ENCODE data around the gene GOLGA7B. TPM values are rescaled to one million over a fixed set of nuclear protein-coding genes. Genes with fewer than 3 reads are reported as not detected.

The GOLGA7B gene
- total RNA-seq, 4 donors from 2014 or later = 0.30 to 3.3 (median 1.7) TPM

DNA sequence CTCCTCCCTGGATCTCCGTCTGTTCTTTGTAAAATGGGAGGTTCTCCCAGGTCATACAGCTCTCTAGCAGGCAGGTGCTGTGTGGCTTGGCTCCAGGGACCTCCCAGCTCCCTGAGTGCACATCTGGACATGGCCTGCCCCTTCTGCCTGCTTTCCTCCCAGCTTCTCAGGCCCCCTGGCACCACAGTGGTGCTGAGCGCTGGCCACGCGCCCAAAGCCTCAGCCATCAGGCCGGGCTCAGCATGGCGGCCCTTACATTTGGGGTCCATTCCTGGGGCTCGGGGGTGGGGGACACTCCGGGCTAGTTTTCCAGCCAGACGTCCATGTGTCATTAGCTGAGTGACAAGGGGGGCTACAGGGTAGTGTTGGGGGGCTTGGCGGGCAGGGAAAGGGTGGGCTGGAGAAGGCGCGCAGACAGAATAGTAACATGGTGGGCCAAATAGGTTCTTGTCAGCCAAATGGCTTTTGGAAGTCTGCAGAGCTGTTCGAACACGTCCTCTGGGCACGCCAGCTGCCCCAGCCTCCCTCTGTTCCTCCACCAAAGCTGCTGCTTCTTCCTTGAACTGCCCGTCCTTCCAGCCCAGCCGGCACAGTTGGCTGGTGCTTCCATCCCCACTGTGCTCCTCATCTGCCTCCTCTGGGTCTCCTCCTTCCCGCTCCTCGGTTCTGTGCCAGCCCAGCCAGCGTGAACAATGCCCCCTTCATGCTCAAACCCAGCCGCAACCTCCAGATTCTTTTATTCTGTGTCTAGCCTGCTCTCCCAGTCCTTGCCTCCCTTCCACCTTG, 65.9 kb downstream of the GOLGA7B start:
- Histone ChIP-seq H3K4me1 (peaks cover 19 to 35% (median 24%) of the 10 kb centered on the region in 3 donors), H3K9me3 (no peaks in the 10 kb centered on the region), H3K4me3 (no peak overlapping the region), H3K36me3 (no peaks in the 10 kb centered on the region), H3K27ac (peak overlapping the region in 2 of 4 donors; percentile 10 to 58), H3K27me3 (peaks cover 0 to 34% (median 0%) of the 10 kb centered on the region in 4 donors)
- 20 to 28% methylated on average over 10 to 14 of the region's 21 CpGs for WGBS, 2 donors
- TF ChIP-seq, protein P1, sequence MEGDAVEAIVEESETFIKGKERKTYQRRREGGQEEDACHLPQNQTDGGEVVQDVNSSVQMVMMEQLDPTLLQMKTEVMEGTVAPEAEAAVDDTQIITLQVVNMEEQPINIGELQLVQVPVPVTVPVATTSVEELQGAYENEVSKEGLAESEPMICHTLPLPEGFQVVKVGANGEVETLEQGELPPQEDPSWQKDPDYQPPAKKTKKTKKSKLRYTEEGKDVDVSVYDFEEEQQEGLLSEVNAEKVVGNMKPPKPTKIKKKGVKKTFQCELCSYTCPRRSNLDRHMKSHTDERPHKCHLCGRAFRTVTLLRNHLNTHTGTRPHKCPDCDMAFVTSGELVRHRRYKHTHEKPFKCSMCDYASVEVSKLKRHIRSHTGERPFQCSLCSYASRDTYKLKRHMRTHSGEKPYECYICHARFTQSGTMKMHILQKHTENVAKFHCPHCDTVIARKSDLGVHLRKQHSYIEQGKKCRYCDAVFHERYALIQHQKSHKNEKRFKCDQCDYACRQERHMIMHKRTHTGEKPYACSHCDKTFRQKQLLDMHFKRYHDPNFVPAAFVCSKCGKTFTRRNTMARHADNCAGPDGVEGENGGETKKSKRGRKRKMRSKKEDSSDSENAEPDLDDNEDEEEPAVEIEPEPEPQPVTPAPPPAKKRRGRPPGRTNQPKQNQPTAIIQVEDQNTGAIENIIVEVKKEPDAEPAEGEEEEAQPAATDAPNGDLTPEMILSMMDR (IDR thresholded peaks at IDR 0.05) = no peak
- TF ChIP-seq POLR2A (IDR thresholded peaks at IDR 0.05) = no peak
- intact Hi-C loops (cut with DNase I) = no loop called here
- no peak for DNase-seq

DNA sequence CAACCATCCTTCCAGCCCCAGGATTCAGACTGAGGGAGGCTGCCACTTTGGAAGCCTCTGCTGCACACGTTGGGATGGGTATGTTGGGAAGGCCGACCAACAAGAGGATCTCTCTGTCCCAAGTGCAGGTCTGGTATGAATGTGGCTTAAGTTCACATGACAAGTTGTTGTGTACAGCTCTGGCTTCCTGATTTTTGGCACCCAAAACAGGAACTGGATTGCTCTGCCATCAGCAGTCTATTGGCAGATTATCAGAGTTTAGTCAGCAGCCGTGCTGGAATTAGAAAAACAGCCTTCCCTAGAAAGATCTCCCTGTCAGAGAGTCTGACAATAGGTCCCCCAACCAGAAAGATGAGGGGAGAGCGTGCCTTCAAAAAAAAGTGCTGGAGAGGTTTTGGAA, 66.9 kb downstream of the GOLGA7B start:
- WGBS, 2 donors = 9 to 13% methylated on average over 2 of the region's 4 CpGs

DNA sequence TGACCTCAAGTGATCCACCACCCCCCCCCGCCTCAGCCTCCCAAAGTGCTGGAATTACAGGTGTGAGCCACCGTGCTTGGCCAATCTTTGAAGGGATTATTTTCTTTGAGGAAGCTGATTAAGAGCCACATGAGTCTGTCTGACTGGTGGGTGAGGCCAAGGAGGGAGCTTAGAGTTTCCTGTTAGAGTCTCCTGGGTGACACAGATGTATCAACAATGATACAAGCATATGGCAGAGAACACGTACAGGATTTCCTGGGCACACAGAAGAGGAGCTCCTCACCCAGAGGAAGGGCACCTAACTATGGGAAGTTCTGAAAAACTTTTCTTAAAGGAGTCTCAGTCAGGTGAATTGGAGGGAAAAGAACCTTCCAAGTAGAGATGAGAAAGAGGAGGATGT, 69.4 kb downstream of the GOLGA7B start:
- Histone ChIP-seq H3K4me1 (peaks cover 19 to 52% (median 24%) of the 10 kb centered on the region in 3 donors), H3K36me3 (no peaks in the 10 kb centered on the region), H3K27ac (peak overlapping the region in 1 of 4 donors; percentile 41), H3K9me3 (no peaks in the 10 kb centered on the region), H3K4me3 (no peak overlapping the region), H3K27me3 (peaks cover 0 to 64% (median 0%) of the 10 kb centered on the region in 4 donors)
- intact Hi-C loops (cut with DNase I) = no loop called here
- TF ChIP-seq POLR2A (IDR thresholded peaks at IDR 0.05) = no peak
- TF ChIP-seq, protein P1 (IDR thresholded peaks at IDR 0.05) = no peak
- no peak for DNase-seq
- WGBS, 2 donors = 27 to 34% methylated on average over 2 of the region's 3 CpGs

More for the DNA sequence above, 66.9 kb downstream of the GOLGA7B start:
- no peak for TF ChIP-seq POLR2A (IDR thresholded peaks at IDR 0.05)
- TF ChIP-seq, protein P1 (IDR thresholded peaks at IDR 0.05) = no peak
- intact Hi-C loops (cut with DNase I) = no loop called here
- DNase-seq = no peak
- Histone ChIP-seq H3K4me3 (no peak overlapping the region), H3K4me1 (peaks cover 19 to 44% (median 24%) of the 10 kb centered on the region in 3 donors), H3K9me3 (no peaks in the 10 kb centered on the region), H3K36me3 (no peaks in the 10 kb centered on the region), H3K27ac (peak overlapping the region in 2 of 4 donors; percentile 29 to 58), H3K27me3 (peaks cover 0 to 45% (median 0%) of the 10 kb centered on the region in 4 donors)

DNA sequence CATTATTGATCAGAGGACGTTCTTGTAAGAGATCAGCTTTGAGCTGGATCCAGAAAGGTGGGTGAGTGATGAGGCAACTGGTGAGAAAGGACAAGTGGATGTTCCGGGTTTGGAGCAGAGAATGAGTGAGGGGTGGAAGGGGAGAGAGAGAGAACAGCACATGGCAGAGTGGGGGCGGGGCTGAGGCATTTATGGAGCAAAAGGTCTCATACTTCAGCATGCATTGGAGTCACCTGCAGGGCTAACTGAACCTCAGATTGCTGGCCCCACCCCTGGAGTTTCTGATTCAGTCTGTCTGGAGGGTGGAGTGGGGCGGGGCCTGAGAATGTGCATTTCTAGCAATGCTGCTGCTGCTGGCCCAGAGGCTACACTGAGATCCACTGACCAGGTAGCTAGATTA, 71.2 kb downstream of the GOLGA7B start:
- Histone ChIP-seq H3K36me3 (no peaks in the 10 kb centered on the region), H3K27ac (peak overlapping the region in 1 of 4 donors; percentile 41), H3K9me3 (no peaks in the 10 kb centered on the region), H3K27me3 (peaks cover 0 to 69% (median 0%) of the 10 kb centered on the region in 4 donors), H3K4me3 (no peak overlapping the region), H3K4me1 (peaks cover 7 to 36% (median 11%) of the 10 kb centered on the region in 3 donors)
- 49 to 51% methylated on average over 4 of the region's 4 CpGs for WGBS, 2 donors
- TF ChIP-seq, protein P1 (IDR thresholded peaks at IDR 0.05) = no peak
- no peak for TF ChIP-seq POLR2A (IDR thresholded peaks at IDR 0.05)
- intact Hi-C loops (cut with DNase I) = no loop called here
- DNase-seq = no peak

Other genes starting within 250 kb of the GOLGA7B start
- gene MORN4, start 216.3 kb upstream of the GOLGA7B start, total RNA-seq = 1 to 10 TPM in 2 of 4 donors, under 1 TPM in 2; 0.34 to 3.6 (median 1.2) TPM
- 10 to 100 TPM; 14.0 to 29.3 (median 19.6) TPM for gene PI4K2A, start 209.2 kb upstream of the GOLGA7B start, total RNA-seq
- 10 to 100 TPM in 3 of 4 donors, 1 to 10 TPM in 1; 7.7 to 21.7 (median 15.4) TPM for gene AVPI1, start 162.6 kb upstream of the GOLGA7B start, total RNA-seq
- 10 to 100 TPM in 2 of 4 donors, 1 to 10 TPM in 2; 4.0 to 20.5 (median 12.3) TPM for gene MARVELD1, start 136.1 kb upstream of the GOLGA7B start, total RNA-seq
- 10 to 100 TPM; 10.1 to 16.0 (median 13.4) TPM for gene ZFYVE27, start 112.7 kb upstream of the GOLGA7B start, total RNA-seq
- gene SFRP5, start 77.8 kb upstream of the GOLGA7B start, total RNA-seq = 1 to 10 TPM in 1 of 4 donors, under 1 TPM in 2, not detected in 1; 0.44 to 2.7 (median 0.70) TPM
- gene CRTAC1, start 180.8 kb downstream of the GOLGA7B start, total RNA-seq = 10 to 100 TPM in 1 of 4 donors, 1 to 10 TPM in 2, under 1 TPM in 1; 0.22 to 10.7 (median 2.5) TPM